ENCODE results near the gene KDM6A. TPM values are rescaled to one million over a fixed set of nuclear protein-coding genes. Genes with fewer than 3 reads are reported as not detected.

The KDM6A gene
- total RNA-seq (2016; rRNA removed; fragmentation: Illumina TruSeq; extraction: Trizol) (18.2 and 23.1 TPM in 2 replicates), polyA plus RNA-seq (2011; rRNA removed) (15.7 and 16.7 TPM in 2 replicates), polyA minus RNA-seq (2011; rRNA and poly(A)+ RNA removed; ENCODE audit: low replicate concordance) (37.7 and 71.1 TPM in 2 replicates), Bru-seq, nascent RNA (percentile 89 among the genes with signal in this experiment), BruChase-seq, experiment 1, labeled RNA remaining after a 6-hour chase (percentile 80 among the genes with signal in this experiment), BruChase-seq, experiment 2, labeled RNA remaining after a 2-hour chase (percentile 82 among the genes with signal in this experiment)
- total RNA-seq (2016; cell fraction: cytosol; rRNA removed; fragmentation: Illumina TruSeq; extraction: Trizol; ENCODE audit: low read depth), result 2.7 and 3.0 TPM in 2 replicates
- 17.0 and 20.8 TPM in 2 replicates for total RNA-seq (2016; cell fraction: insoluble cytoplasmic fraction; rRNA removed; fragmentation: Illumina TruSeq; extraction: Trizol)
- total RNA-seq (2016; cell fraction: membrane; rRNA removed; fragmentation: Illumina TruSeq; extraction: Trizol), result 7.9 and 9.7 TPM in 2 replicates
- total RNA-seq (2016; cell fraction: nucleus; rRNA removed; fragmentation: Illumina TruSeq; extraction: Trizol), result 37.4 and 39.2 TPM in 2 replicates
- 9.4 and 11.1 TPM in 2 replicates for polyA plus RNA-seq (2011; cell fraction: cytosol; rRNA removed)
- polyA plus RNA-seq (2011; cell fraction: nucleus; rRNA removed), result 22.0 and 22.7 TPM in 2 replicates
- polyA plus RNA-seq (2012), result 15.3 and 16.9 TPM in 2 replicates
- polyA plus RNA-seq (2016; cell fraction: cytosol; fragmentation: Illumina TruSeq; extraction: Trizol; ENCODE audit: low read depth), result 0.28 and 0.36 TPM in 2 replicates
- 14.5 and 16.0 TPM in 2 replicates for polyA plus RNA-seq (2016; cell fraction: insoluble cytoplasmic fraction; fragmentation: Illumina TruSeq; extraction: Trizol; ENCODE audit: low read depth)
- 2.1 and 2.9 TPM in 2 replicates for polyA plus RNA-seq (2016; cell fraction: membrane; fragmentation: Illumina TruSeq; extraction: Trizol; ENCODE audit: low read depth)
- polyA plus RNA-seq (2016; cell fraction: nucleus; fragmentation: Illumina TruSeq; extraction: Trizol; ENCODE audit: insufficient read depth, low read depth), result 34.7 and 43.7 TPM in 2 replicates
- polyA minus RNA-seq (2011; cell fraction: cytosol; rRNA and poly(A)+ RNA removed), result 13.8 and 17.6 TPM in 2 replicates
- 81.7 and 86.5 TPM in 2 replicates for polyA minus RNA-seq (2011; cell fraction: nucleus; rRNA and poly(A)+ RNA removed)
- long read RNA-seq, experiment 1, partial matches to known transcripts, result 0 of 2 reads
- long read RNA-seq, experiment 1, other reads (novel, unspliced or antisense), result 2 of 2 reads
- long read RNA-seq, experiment 2, partial matches to known transcripts, result 4 of 11 reads
- long read RNA-seq, experiment 2, other reads (novel, unspliced or antisense), result 7 of 11 reads

DNA sequence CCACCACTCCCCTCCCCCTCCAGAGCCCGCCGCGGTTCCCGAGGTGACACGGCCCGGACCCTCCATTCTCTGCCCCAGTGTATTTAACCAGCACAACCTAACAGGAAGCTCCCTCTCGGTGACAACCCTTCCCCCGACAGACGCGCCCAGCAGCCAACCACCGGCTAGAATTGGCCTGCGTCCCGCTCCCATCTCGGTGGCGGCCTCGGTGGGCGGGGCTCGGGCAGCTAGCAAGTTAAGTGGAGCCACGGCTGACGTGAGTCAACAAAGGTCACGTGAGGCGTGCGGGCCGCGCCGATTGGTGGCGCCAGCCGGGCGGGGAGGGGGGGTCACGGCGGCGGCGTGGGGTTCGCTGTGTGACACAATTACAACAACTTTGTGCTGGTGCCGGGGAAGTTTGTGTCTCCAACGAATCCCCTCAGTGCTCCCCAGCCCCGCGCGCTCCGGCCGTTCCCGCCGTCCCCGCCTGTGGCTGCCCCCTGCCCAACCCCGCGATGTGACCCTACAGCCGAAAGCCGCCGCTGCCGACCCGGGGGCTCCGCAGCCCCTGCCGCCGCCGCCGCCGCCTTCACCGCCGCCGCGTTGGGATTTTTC, at the start of gene KDM6A:
Gene KDM6A, plus strand, starts transcription at position 368 of the 594 bp plus-strand sequence. CDS start 364 bp downstream, outside the sequence.
- POLR2A ChIA-PET, result interaction anchor here (0.6 to 1.1 kb wide), 8 partner anchors 8 to 330 kb away, joined by 3 to 13 read pairs (median 4); partner anchors contain the start of gene FUNDC1
- peaks cover 51% of the 10 kb centered on the region for H3K79me2 ChIP-seq (ENCODE audit: insufficient read depth, low read length)
- TF ChIP-seq ATF1 (CRISPR knock-in tag; IDR thresholded peaks at IDR 0.05) (peak; percentile 77), ZNF746 (CRISPR knock-in tag; IDR thresholded peaks at IDR 0.05) (no peak), ZNF619 (CRISPR knock-in tag; IDR thresholded peaks at IDR 0.05) (no peak), HMG20A (CRISPR knock-in tag; IDR thresholded peaks at IDR 0.05; ENCODE audit: borderline replicate concordance) (no peak), YEATS4 (CRISPR knock-in tag; IDR thresholded peaks at IDR 0.05; ENCODE audit: borderline replicate concordance) (no peak), PHB2 (IDR thresholded peaks at IDR 0.05; ENCODE audit: partially characterized antibody) (no peak)
- TF ChIP-seq, protein P1, sequence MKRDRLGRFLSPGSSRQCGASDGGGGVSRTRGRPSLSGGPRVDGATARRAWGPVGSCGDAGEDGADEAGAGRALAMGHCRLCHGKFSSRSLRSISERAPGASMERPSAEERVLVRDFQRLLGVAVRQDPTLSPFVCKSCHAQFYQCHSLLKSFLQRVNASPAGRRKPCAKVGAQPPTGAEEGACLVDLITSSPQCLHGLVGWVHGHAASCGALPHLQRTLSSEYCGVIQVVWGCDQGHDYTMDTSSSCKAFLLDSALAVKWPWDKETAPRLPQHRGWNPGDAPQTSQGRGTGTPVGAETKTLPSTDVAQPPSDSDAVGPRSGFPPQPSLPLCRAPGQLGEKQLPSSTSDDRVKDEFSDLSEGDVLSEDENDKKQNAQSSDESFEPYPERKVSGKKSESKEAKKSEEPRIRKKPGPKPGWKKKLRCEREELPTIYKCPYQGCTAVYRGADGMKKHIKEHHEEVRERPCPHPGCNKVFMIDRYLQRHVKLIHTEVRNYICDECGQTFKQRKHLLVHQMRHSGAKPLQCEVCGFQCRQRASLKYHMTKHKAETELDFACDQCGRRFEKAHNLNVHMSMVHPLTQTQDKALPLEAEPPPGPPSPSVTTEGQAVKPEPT (CRISPR knock-in tag; IDR thresholded peaks at IDR 0.05; ENCODE audit: low read depth), result no peak
- TF ChIP-seq, protein P2, sequence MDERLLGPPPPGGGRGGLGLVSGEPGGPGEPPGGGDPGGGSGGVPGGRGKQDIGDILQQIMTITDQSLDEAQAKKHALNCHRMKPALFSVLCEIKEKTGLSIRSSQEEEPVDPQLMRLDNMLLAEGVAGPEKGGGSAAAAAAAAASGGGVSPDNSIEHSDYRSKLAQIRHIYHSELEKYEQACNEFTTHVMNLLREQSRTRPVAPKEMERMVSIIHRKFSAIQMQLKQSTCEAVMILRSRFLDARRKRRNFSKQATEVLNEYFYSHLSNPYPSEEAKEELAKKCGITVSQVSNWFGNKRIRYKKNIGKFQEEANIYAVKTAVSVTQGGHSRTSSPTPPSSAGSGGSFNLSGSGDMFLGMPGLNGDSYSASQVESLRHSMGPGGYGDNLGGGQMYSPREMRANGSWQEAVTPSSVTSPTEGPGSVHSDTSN (CRISPR knock-in tag; IDR thresholded peaks at IDR 0.05), result peak; percentile 91
- TF ChIP-seq, protein P3, sequence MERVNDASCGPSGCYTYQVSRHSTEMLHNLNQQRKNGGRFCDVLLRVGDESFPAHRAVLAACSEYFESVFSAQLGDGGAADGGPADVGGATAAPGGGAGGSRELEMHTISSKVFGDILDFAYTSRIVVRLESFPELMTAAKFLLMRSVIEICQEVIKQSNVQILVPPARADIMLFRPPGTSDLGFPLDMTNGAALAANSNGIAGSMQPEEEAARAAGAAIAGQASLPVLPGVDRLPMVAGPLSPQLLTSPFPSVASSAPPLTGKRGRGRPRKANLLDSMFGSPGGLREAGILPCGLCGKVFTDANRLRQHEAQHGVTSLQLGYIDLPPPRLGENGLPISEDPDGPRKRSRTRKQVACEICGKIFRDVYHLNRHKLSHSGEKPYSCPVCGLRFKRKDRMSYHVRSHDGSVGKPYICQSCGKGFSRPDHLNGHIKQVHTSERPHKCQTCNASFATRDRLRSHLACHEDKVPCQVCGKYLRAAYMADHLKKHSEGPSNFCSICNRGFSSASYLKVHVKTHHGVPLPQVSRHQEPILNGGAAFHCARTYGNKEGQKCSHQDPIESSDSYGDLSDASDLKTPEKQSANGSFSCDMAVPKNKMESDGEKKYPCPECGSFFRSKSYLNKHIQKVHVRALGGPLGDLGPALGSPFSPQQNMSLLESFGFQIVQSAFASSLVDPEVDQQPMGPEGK (CRISPR knock-in tag; IDR thresholded peaks at IDR 0.05), result peak; percentile 72
- TF ChIP-seq, protein P4, sequence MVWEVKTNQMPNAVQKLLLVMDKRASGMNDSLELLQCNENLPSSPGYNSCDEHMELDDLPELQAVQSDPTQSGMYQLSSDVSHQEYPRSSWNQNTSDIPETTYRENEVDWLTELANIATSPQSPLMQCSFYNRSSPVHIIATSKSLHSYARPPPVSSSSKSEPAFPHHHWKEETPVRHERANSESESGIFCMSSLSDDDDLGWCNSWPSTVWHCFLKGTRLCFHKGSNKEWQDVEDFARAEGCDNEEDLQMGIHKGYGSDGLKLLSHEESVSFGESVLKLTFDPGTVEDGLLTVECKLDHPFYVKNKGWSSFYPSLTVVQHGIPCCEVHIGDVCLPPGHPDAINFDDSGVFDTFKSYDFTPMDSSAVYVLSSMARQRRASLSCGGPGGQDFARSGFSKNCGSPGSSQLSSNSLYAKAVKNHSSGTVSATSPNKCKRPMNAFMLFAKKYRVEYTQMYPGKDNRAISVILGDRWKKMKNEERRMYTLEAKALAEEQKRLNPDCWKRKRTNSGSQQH (CRISPR knock-in tag; IDR thresholded peaks at IDR 0.05; ENCODE audit: low read depth), result no peak
- TF ChIP-seq, protein P5, sequence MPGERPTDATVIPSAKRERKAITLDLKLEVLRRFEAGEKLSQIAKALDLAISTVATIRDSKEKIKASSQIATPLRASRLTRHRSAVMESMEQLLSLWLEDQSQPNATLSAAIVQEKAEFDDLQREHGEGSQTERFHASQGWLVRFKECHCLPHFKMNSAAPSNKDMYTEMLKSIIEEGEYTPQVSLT (CRISPR knock-in tag; IDR thresholded peaks at IDR 0.05; ENCODE audit: borderline replicate concordance, low read depth), result no peak

More for the DNA sequence above, at the start of gene KDM6A:
- no peak within 1 kb of the TSS for H2AFZ ChIP-seq (ENCODE audit: low read length)
- no peaks in the 10 kb centered on the region; a peak in 1 of 5 replicates for H3K27me3 ChIP-seq (ENCODE audit: control insufficient read depth in 1 of 2, insufficient read depth in 2 of 2, low read length in 2 of 2)
- in situ Hi-C loops (cut with HindIII; ENCODE audit: extremely low pct_ligation_motif_present, low pct_unique_long_range_greater_than_20kb) (no loop called here), intact Hi-C loops (cut with micrococcal nuclease; ENCODE audit: unreplicated experiment) (loop anchor here (5.0 to 10.0 kb wide), 2 partner anchors 72 to 331 kb away; partner anchors contain the start of gene FUNDC1)
- H3K9ac ChIP-seq (ENCODE audit: insufficient read depth, low read depth, low read length), result peak within 1 kb of the TSS; percentile 89
- H4K20me1 ChIP-seq (ENCODE audit: insufficient read depth, low read length), result peaks cover 12% of the 10 kb centered on the region; the same call in 1 of the 2 replicates
- peak within 1 kb of the TSS; percentile 81 to 85 (median 85) for H3K4me3 ChIP-seq (replicated peaks in 1 of 3; ENCODE audit: insufficient read depth in 1 of 3, low read depth in 2 of 3, low read length in 3 of 3)
- peaks cover 2% of the 10 kb centered on the region; the same call in 1 of the 2 replicates for H3K4me1 ChIP-seq (ENCODE audit: insufficient read depth, low read length)
- FAIRE-seq (peak; percentile 89), DNase-seq (ENCODE audit: low spot score) (peak; percentile 91), ATAC-seq (peak; percentile 97)
- H3K4me2 ChIP-seq (ENCODE audit: low read depth, low read length), result peak within 1 kb of the TSS; percentile 74
- no peaks in the 10 kb centered on the region for H3K36me3 ChIP-seq (replicated peaks in 1 of 2; ENCODE audit: control insufficient read depth in 1 of 2, insufficient read depth in 2 of 2, low read length in 2 of 2)
- H3K27ac ChIP-seq (ENCODE audit: extremely low read length, insufficient read depth, low read length), result peak within 1 kb of the TSS; percentile 94
- no TSS peak for BruUV-seq (replicated peaks)
- H3K9me3 ChIP-seq (ENCODE audit: low read length), result no peaks in the 10 kb centered on the region
- WGBS (ENCODE audit: low lambda C conversion rate), result 0% methylated on average over 5 of the region's 61 CpGs
- CTCF ChIA-PET (ENCODE audit: low intra/inter-chr PET ratio, low total read pairs), result no interaction called here
